Spinal cord (tissue), 10 donors: ENCODE data around the gene PUDP. TPM values are rescaled to one million over a fixed set of nuclear protein-coding genes. Genes with fewer than 3 reads are reported as not detected.

ENCODE experiments used
- DNase-seq, 6 donors: peaks; one replicate each; pipeline versions ENCODE4 v3.0.0 to v3.0.0-alpha.2; 2013 to 2015; ENCODE audit warnings: low spot score in 6 of 6, low read depth in 4 of 6
- H3K27ac ChIP-seq: one replicate; pipeline ENCODE4 v1.5.1; 2013; ENCODE audit warnings: low read depth, low read length, control low read depth
- H3K27me3 ChIP-seq: one replicate; pipeline ENCODE4 v1.6.1; 2013; ENCODE audit warnings: low read length; ENCODE audit not compliant: control insufficient read depth, insufficient read depth
- H3K36me3 ChIP-seq: one replicate; pipeline ENCODE4 v1.6.1; 2013; ENCODE audit warnings: low read length; ENCODE audit not compliant: control insufficient read depth, insufficient read depth
- H3K4me1 ChIP-seq: one replicate; pipeline ENCODE4 v1.6.1; 2013; ENCODE audit warnings: low read length; ENCODE audit not compliant: control insufficient read depth, insufficient read depth
- H3K4me3 ChIP-seq: one replicate; pipeline ENCODE4 v1.5.1; 2013; ENCODE audit warnings: low read depth, low read length, control low read depth
- H3K9me3 ChIP-seq: one replicate; pipeline ENCODE4 v1.6.1; 2013; ENCODE audit warnings: low read length; ENCODE audit not compliant: control insufficient read depth, insufficient read depth
- WGBS: methylation state at CpG from one replicate; pipeline ENCODE4 v1.1.5; 2013; ENCODE audit warnings: missing lambda C conversion rate; ENCODE audit not compliant: insufficient coverage; 5-methylcytosine and 5-hydroxymethylcytosine counted together
- polyA plus RNA-seq, 2 donors: library from polyadenylated mRNA; unstranded; fragments of 120-200 nt; gene quantifications; one replicate each; pipeline ENCODE4 v1.2.1, GENCODE V29; 2013; ENCODE audit not compliant: insufficient read length in 2 of 2
- total RNA-seq, 2 donors: library from RNA; depleted of rRNA in 1 of 2; stranded (reverse); fragments of 120-200 nt in 1 of 2; fragments of >200 nt in 1 of 2; gene quantifications; one replicate each; pipeline versions ENCODE4 v1.2.3 to v1.2.4, GENCODE V29; 2013 to 2014
- donor health status: healthy.

The PUDP gene
- total and polyA plus RNA-seq, 4 donors, result 10.6 to 16.8 (median 11.0) TPM

DNA sequence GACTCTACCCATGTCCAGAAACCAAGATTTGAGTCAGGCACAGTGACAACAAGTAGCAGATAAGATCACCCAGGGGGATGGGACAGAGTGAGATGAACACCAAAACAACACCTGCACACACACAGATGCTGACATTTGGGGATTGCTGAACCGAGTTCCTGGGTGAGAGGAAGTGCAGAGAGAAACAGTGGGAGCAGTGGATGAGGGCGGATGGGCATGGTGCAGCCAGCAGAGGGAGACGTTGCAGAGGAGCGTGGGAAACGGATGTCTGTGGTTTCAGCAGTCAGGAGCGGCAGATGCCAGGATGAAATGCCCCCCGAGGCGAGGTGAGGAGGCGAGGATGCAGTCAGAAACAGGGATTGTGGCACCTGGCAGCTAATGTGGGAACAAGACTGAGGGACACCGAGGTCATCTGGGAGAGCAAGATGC lies 79.0 kb downstream of the PUDP start:
- Histone ChIP-seq H3K4me1 (no peaks in the 10 kb centered on the region), H3K36me3 (peaks cover 3% of the 10 kb centered on the region), H3K27me3 (no peaks in the 10 kb centered on the region), H3K4me3 (no peak overlapping the region), H3K27ac (no peak overlapping the region), H3K9me3 (no peaks in the 10 kb centered on the region)
- DNase-seq, result no peak
- WGBS, result 64% methylated on average over 10 of the region's 10 CpGs

DNA sequence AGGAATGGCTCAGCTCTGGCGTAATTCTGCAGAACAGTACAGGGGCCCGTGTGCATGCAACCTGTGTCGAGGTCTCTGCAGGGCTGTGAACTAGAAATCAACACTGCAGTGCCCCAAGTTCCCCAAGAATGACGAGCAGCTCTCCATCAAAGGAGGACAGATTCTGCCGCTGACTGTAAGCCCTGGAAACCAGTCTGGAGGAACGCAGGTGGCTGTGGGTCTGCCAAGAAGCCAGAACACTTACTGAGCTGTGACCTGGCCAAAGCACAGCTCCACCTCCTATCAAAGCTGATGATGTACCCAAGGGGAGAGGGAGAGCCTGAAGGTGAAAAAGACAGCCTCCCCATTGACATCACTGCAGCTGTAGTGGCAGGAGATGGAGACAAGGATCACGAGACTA lies 80.7 kb downstream of the PUDP start:
- DNase-seq, result no peak
- peaks cover 3% of the 10 kb centered on the region for H3K36me3 ChIP-seq

DNA sequence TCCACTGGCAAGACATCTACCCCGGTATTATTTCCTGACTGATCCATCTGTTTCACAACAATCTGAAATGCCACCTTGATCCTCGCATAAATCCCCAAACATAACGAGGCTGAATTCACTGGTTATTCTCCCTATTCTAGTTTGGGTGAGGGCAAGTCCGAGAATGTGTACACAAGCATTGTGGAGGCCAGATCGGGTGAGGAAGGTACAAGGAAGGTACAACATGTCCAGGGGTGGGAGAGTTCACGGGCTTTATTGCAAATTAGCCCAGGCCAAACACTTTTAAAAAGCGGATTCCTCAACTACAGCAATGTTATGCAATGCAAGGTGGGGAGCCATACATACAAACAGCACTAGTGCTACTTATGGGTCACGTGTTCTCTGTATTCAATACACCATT lies 82.5 kb downstream of the PUDP start:
- Histone ChIP-seq H3K9me3 (no peaks in the 10 kb centered on the region), H3K4me3 (no peak overlapping the region), H3K27me3 (no peaks in the 10 kb centered on the region), H3K36me3 (peaks cover 3% of the 10 kb centered on the region), H3K27ac (no peak overlapping the region), H3K4me1 (no peaks in the 10 kb centered on the region)
- 100% methylated on average over 2 of the region's 8 CpGs for WGBS
- no peak for DNase-seq

More for the DNA sequence above, 80.7 kb downstream of the PUDP start:
- H3K27me3 ChIP-seq, result no peaks in the 10 kb centered on the region
- no peaks in the 10 kb centered on the region for H3K4me1 ChIP-seq
- no peaks in the 10 kb centered on the region for H3K9me3 ChIP-seq
- WGBS, result 95% methylated on average over 6 of the region's 7 CpGs
- H3K27ac ChIP-seq, result no peak overlapping the region
- H3K4me3 ChIP-seq, result no peak overlapping the region

DNA sequence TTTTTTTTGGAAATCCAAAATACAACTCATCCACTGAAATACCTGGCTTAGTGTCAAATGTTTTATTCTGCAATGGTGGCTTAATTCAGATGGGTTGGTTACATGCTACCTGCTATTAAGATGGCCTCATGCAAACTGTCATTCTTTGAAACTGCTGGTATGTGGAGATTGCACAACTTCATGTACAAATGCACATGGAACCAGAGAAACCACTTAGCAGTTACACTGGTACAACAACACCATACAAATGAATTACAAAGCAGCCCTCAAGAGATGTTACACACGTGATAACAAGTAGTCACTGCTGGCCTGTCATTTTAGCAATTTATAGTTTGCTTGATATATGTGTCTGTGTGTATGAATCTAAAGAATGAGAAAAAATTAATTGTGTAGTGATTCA lies 85.0 kb downstream of the PUDP start:
- H3K27me3 ChIP-seq, result no peaks in the 10 kb centered on the region
- peaks cover 4% of the 10 kb centered on the region for H3K36me3 ChIP-seq
- no CpG with 5 or more reads among the region's 1 CpG for WGBS
- no peak overlapping the region for H3K27ac ChIP-seq
- H3K4me3 ChIP-seq, result no peak overlapping the region
- no peaks in the 10 kb centered on the region for H3K9me3 ChIP-seq
- H3K4me1 ChIP-seq, result no peaks in the 10 kb centered on the region
- DNase-seq, result no peak

GRCh38 chrX:7062276-7062675 lies 85.7 kb downstream of the PUDP start:
- Histone ChIP-seq H3K27me3 (no peaks in the 10 kb centered on the region), H3K4me1 (no peaks in the 10 kb centered on the region), H3K36me3 (peaks cover 8% of the 10 kb centered on the region), H3K9me3 (no peaks in the 10 kb centered on the region), H3K4me3 (no peak overlapping the region), H3K27ac (no peak overlapping the region)
- DNase-seq, result no peak
- 100% methylated on average over 1 of the region's 1 CpG for WGBS

DNA sequence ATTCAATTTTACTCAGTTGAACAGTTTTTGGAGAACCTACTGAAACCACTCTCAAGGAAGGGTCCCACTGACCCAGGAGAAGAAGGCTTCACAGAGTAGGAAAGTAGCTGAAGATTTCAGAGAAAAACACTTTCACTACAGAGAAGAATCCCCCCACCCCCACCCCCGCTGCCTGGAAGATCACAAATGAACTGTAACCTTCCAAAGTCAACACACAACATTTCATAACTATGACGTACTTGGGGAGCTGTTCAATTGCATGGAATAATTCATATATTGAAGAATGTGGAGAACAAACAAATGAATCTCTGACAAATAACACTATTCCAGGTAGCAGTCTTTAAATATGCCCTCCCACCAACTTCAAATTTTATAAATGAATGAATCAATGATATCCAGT lies 86.5 kb downstream of the PUDP start:
- H3K27me3 ChIP-seq, result no peaks in the 10 kb centered on the region
- H3K4me3 ChIP-seq, result no peak overlapping the region
- H3K27ac ChIP-seq, result no peak overlapping the region
- H3K4me1 ChIP-seq, result no peaks in the 10 kb centered on the region
- H3K9me3 ChIP-seq, result no peaks in the 10 kb centered on the region
- DNase-seq, result no peak
- no CpG with 5 or more reads among the region's 2 CpGs for WGBS
- H3K36me3 ChIP-seq, result peaks cover 8% of the 10 kb centered on the region

- Histone ChIP-seq H3K27me3 (no peaks in the 10 kb centered on the region), H3K9me3 (no peaks in the 10 kb centered on the region), H3K36me3 (peaks cover 8% of the 10 kb centered on the region), H3K27ac (no peak overlapping the region), H3K4me3 (no peak overlapping the region), H3K4me1 (no peaks in the 10 kb centered on the region)
- WGBS, result 82% methylated on average over 6 of the region's 6 CpGs
- DNase-seq, result no peak
These were observed 87.5 kb downstream of the PUDP start for GRCh38 chrX:7060444-7060843.

DNA sequence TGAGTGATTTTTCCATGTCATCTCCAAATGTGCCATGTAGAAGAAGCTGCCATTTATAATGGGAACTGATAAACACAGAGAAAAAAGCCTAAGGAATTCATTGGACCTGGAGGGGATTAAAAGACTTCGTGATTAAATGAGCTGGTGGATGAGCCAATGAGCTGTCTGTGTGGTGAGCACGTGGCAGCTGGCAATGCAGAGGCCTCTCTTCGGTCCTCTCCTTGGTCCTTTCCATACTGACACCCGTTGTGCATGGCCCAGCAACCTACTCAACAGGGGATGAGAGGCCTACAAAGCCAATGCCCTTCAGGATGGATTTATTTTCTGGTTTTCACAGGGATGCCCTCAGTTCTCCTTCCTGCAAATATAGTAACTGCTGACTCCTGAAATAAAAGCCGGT lies 88.1 kb downstream of the PUDP start:
- Histone ChIP-seq H3K27me3 (no peaks in the 10 kb centered on the region), H3K36me3 (peaks cover 8% of the 10 kb centered on the region), H3K4me3 (no peak overlapping the region), H3K9me3 (no peaks in the 10 kb centered on the region), H3K27ac (no peak overlapping the region), H3K4me1 (no peaks in the 10 kb centered on the region)
- WGBS, result 100% methylated on average over 3 of the region's 5 CpGs
- DNase-seq, result no peak

DNA sequence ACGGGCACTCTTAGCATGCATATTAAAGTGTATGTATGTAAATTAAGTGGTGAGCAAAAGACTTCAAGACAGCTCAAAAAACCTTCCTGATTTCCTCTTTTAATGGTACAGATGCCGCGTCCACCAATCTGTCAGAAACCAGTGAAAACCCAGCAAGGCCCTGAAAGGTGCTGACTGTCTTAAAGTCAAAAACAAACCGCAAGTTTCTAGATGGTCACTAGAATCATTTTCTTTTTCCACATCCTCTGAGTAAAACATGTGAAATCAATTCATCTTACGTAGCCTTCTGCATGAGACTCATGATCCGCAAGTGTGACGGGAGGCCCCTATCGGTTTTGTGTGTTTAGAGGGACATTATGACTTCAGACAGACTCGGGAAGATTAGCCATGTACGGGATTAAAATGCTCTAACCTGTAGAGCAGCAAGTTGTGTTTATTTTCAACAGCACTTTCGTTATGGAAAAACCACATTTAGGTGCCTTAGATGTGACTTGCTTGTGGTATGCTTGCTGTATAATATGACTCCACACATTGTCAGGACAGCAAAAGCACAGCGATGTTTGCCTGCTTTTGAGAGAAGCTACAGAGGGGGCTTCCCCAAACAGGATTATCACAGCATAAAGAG lies 88.6 kb downstream of the PUDP start:
- H3K27me3 ChIP-seq, result no peaks in the 10 kb centered on the region
- WGBS, result 96% methylated on average over 5 of the region's 12 CpGs
- no peaks in the 10 kb centered on the region for H3K9me3 ChIP-seq
- no peak overlapping the region for H3K27ac ChIP-seq
- peaks cover 8% of the 10 kb centered on the region for H3K36me3 ChIP-seq
- no peaks in the 10 kb centered on the region for H3K4me1 ChIP-seq
- no peak overlapping the region for H3K4me3 ChIP-seq
- no peak for DNase-seq

- H3K4me1 ChIP-seq, result no peaks in the 10 kb centered on the region
- DNase-seq, result no peak
- peaks cover 8% of the 10 kb centered on the region for H3K36me3 ChIP-seq
- H3K27me3 ChIP-seq, result no peaks in the 10 kb centered on the region
- WGBS, result 95% methylated on average over 7 of the region's 10 CpGs
- H3K9me3 ChIP-seq, result no peaks in the 10 kb centered on the region
- no peak overlapping the region for H3K4me3 ChIP-seq
- no peak overlapping the region for H3K27ac ChIP-seq
These were observed 92.4 kb downstream of the PUDP start for GRCh38 chrX:7055386-7056137.
